EH (cell line): ENCODE measurements around the gene ZRANB3.
"Not testable (repeated sequence)": the region's sequence is repeated elsewhere in the genome, so short reads cannot be mapped to it uniquely, and the experiment has no call there.

ENCODE experiments used
- DNase-seq: peaks from one replicate; pipeline ENCODE4 v3.0.0-alpha.2; 2015; ENCODE audit warnings: low read depth

The ZRANB3 gene

DNA sequence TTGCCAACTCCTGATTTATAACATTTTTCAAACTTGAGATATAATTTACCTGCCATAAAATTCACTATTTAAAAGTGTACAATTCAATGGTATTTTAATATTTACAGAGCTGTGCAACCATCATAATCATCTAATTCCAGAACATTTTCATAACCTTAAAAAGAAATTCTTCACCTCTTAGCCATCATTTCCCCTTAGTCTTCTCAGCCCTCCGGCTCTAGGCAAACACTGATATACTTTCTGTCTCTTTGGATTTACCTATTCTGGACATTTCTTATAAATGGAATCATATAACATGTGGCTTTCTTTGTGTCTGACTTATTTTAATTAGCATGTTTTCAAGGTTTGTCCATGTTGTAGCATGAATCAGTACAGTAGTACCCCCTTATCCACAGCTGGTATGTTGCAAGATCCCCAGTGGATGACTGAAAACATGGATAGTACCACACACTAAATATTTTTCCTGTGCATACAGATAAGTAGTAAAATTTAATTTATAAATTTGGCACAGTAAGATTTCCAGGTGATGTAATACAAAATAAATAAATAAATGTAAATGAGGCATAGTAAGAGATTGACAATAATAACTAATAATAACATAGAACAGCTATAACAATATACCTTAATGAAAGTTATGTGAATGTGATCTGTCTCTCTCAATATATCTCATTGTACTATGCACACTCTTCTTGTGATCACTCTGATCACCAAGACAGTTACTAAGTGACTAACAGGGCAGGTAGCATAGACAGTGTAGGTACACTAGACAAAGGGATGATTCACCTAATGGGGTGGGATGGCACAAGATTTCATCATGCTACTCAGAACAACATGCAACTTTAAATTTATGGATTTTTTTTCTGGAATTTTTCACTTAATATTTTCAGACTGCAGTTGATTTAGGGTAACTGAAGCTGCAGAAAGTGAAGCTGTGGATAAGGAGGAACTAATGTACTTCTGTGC, 405.8 kb downstream of the ZRANB3 start:
- peak; percentile 3 for DNase-seq

DNA sequence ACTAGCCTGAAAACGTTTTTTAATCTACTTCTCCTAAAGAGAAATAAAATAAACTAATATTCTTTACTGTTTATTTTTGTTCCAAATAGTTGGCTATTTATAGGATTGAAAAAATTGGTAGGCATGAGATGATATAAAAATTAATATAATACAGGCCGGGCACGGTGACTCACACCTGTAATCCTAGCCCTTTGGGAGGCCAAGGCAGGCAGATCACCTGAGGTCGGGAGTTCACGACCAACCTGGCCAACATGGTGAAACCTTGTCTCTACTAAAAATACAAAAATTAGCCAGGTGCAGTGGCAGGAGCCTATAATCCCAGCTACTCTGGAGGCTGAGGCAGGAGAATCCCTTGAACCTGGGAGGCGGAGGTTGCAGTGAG, 409.4 kb downstream of the ZRANB3 start:
- not testable (repeated sequence) for DNase-seq

DNA sequence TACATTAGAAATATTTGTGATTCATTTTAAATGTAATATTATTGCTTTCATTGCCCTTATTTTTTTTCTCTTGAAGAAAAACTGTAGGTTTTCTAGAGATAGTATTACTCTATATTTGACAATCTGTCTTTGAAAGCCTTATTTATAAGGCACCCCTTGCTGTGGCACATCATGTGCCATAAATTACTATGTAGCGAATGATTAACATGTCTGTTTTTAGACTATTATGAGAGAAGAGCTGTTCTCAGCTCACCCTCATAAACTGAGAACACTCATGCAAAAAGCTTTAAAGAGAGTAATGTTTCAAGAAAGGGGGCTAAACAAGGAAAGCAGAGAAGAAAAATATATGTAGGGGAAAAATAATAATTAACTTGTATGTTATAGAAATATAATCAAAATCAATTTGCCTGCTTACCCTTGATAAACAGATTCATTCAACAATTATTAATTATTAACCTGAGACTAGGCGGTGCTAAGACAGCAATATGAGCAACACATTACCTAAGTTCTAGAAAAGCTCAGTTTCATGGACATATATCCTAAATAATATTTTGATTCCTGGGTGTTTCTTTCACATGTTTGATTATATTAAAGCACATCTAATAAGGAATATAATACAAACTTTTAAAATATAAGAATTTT, 409.9 kb downstream of the ZRANB3 start:
- DNase-seq, result no peak

DNA sequence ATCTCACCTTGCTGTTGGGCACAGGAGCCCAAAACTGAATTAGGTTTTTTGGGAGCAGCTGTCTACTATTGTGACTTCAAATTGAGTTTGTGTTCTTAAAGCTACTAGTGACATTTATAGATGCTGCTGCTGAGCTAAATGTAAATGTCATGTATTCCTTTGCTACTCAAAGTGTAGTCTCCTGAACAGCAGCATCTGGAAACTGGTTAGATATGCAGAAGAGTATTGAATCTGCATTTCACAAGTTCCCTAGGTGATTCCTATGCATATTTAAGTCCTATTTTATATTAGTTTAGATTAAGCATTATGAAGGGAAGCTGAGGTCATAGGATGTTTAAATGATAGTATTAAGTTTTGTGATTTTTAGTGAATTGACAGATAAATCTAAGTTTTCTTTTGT, 411.4 kb downstream of the ZRANB3 start:
- DNase-seq, result no peak

DNA sequence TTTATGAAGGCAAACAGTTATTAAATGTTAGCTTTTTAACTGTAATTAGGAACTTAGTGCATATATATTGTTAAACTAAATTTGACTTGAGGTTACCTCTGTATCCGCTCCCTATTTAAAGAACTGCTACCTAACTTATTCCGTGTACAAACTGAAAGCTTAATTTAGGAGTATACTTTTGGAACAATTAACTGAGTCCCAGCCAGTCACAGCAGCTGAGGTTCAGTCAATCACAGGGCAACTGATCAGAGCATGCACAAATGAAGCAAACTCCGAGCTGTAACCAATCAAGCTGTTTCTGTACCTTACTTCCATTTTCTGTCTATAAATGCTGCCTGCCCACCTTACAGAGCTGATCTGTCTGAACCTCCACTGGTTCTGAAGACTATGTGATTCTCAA, 417.7 kb downstream of the ZRANB3 start:
- DNase-seq, result no peak

DNA sequence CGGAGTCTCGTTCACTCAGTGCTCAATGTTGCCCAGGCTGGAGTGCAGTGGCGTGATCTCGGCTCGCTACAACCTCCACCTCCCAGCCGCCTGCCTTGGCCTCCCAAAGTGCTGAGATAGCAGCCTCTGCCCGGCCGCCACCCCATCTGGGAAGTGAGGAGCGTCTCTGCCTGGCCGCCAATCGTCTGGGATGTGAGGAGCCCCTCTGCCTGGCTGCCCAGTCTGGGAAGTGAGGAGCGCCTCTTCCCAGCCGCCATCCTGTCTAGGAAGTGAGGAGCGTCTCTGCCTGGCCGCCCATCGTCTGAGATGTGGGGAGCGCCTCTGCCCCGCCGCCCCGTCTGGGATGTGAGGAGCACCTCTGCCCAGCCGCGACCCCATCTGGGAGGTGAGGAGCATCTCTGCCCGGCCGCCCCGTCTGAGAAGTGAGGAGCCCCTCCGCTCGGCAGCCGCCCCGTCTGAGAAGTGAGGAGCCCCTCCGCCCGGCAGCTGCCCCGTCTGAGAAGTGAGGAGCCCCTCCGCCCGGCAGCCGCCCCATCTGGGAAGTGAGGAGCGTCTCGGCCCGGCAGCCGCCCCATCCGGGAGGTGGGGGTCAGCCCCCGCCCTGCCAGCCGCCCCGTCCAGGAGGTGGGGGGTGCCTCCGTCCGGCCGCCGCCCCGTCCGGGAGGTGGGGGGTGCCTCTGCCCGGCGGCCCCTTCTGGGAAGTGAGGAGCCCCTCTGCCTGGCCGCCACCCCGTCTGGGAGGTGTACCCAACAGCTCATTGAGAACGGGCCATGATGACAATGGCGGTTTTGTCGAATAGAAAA, 425.3 kb downstream of the ZRANB3 start:
- not testable (repeated sequence) for DNase-seq

DNA sequence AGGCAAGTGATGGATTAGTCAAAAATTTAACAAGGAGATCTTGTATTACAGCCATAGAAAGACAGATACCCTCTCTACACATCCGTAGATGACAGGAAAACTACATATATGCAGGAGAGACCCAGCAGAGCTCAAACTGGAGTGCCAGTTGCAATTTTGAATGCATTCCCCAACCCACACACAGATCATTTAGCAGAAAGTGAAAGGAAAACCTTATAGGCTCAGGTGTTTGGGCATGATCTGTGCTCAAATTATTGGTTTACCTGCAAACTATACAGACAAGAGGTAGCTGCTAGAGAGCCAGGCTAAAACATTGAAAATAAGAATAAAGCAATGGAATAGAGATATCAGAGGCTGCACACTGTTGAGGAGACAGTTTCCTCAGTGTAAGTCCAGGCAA, 427.2 kb downstream of the ZRANB3 start:
- no peak for DNase-seq

DNA sequence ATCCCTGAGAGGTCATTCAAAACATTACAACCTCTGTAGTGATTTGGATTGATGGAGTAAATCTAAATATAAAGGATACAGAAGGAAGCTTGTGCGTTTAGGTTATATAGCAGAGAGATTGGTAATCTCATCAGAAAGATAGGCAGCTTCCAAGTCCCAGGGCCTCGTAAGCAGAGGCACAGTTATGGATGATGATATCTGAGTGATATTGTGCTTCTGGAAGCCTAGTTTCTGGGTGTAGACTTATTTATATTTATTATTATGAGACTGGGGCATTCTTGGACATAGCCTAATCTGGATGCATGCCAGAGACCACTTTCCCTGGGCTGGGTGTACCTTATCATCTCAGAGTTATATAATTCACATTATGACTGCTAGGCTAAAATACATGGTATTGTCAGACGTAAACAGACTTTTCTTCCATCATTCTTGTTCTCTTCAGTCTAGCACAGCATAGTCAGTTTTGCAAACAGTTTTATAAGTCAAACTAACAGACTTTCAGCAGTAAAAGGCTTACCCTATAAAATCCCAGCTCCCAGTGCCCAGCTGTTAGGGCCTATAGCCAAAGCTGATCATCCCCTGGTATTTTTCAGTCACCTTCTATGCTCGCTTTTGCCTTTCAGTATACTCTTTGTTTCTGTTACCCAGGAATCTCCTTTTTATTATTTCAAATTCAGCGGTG, 431.1 kb downstream of the ZRANB3 start:
- DNase-seq, result no peak

DNA sequence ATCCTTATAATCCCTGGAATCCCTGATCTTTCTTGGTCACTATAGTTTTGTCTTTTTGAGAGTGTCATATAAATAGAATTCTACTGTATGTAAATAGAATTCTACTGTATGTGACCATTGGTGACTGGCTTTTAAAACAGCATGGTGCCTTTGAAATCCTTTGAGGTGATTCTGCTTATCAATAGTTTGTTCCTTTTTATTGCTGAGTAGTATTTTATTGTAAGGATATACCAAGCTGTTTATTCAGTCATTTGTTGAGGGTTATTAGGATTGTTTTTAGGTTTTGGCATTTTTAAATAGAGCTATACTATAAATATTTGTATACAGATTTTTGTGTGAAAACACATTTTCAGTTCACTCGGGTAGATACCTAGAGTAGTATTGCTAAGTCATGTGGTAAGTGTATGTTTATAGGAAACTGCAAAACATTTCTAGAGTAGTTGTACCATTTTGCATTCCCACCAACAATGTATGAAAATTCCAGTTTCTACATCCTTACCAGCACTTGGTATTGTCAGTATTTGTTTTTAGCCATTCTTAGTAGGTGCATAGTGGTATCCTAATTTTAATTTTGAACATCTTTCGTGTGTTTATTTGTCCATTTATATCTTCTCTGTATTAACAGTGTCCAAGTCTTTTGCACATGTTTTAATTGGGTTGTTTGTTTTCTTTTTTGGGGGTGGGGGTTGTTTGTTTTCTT, 433.3 kb downstream of the ZRANB3 start:
- no peak for DNase-seq

DNA sequence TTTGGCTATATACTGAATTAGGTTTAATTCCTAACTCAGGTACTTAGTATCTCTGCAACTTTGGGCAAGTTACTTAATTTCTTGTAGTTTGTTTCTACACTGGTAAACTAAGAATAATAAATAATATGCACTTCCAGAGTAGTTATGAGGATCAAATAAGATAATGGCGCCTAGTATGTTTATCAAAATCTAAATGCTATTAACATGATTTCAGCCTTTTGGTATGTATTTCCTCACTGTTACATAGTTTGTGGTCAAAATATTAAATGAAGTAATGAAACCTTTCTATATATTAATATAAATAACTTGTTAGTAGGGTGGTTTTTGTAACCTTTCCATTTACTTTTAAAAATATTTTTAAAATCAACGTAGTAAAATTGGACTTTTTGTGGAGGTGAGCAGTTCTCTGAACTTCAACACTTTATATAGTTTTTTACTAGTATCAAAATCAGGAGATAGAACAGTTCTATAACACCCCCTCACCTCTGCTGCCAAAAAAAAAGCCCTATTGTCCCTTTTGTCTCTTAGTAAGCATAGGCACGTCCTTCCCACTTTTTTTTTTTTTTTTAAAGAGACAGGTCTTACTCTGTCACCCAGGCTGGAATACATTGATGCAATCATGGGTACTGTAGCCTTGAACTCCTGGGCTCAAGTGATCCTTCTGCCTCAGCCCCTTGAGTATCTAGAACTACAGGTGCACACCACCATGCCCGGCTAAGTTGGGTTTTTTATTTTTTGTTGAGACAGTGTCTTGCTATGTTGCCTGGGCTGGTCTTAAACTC, 434.2 kb downstream of the ZRANB3 start:
- DNase-seq, result peak; percentile 22

DNA sequence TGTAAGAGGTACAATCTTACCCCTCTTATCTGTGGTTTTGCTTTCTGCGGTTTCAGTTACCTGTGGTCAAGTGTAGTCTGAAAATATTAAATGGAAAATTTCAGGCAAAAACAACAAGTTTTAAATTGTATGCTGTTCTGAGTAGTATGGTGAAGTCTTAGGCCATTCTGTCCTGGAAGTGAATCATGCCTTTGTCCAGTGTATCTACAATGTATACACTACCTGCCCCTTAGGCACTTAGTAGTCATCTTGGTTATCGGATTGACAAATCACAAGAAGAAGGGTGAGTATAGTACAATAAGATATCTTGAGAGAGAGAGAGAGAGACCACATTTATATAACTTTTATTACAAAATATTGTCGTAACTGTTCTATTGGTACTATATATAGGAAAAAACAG, 435.4 kb downstream of the ZRANB3 start:
- no peak for DNase-seq

DNA sequence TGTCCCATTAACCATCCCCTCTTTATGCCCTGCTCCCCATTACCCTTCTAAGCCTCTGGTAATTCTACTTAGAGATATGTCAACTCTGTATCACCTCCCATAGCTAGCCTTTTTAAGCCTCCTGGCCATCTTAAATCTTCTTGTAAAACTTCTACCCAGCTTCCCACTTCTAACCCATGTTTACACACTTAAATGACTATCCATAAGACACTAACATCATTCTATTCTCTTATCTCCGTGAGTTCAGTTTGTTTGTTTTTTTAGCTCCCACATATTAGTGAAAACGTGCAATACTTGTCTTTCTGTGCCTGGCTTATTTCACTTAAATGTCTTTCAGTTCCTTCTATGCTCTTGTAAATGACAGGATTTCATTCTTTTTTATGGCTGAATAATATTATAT, 436.5 kb downstream of the ZRANB3 start:
- DNase-seq, result no peak

DNA sequence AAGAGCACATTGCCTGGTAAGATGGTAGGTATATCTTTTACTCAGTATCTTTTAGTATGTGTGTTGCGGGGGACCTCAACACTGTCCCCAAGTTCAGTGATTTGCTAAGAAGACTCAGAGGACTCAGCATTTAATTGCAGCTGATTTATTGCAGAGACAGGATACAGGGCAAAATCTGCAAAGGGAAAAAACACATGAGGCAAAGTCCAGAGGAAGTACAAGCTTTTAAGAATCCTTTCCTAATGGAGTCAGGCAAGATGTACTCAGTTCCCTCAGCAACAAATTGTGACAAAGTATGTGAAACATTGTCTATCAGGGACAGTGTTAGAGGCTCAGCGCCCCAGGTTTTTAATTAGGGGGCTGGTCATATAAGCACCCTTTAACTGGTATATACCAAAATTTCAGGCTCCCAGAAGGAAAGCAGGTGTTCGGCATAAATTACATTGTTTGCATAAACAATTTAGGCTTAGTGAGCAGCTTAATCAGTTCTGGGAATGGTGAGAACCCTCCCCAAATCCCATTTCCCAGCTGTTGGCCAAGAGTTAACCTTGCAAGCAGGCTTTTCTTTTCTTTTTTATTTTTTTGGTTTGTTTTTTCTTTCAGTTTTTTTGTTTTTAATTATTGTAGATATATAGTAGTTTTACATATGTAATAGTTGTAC, 437.2 kb downstream of the ZRANB3 start:
- no peak for DNase-seq

DNA sequence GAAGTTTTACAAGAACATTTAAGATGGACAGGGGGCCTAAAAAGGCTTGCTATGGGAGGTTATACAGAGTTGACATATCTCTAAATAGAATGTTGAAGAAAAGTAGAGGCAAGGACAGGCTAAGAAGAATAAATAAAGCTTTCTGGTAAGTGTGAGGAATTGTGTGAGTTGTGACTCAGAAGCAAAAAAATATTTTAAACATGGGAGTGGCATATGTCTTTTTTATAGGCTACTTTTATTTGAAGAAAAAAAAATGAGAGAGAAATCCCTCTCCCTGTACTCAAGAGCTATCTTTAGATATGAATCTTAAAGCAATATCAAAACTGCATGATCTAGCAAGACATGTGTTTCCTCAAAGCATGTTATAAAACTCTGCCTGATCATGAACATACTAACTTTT, 437.8 kb downstream of the ZRANB3 start:
- peak; percentile 55 for DNase-seq

DNA sequence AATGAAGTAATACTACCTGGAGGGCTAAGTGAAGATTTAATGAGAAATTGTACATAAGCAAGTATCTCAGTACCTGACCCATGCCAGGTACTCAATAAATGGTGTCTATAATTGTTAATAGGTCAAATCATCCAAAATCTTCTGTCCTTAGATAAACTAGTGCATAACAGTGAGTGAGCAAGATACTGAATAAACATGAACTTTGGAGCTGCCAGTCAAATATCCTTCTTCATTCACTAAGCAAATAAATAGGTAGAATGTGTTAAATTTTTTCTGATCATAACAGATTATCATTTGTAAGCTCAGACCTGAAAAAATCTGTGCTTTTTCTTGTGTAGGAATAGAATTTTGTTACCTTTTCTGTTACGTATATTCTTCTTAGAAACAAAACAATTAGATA, 439.3 kb downstream of the ZRANB3 start:
- DNase-seq, result no peak

DNA sequence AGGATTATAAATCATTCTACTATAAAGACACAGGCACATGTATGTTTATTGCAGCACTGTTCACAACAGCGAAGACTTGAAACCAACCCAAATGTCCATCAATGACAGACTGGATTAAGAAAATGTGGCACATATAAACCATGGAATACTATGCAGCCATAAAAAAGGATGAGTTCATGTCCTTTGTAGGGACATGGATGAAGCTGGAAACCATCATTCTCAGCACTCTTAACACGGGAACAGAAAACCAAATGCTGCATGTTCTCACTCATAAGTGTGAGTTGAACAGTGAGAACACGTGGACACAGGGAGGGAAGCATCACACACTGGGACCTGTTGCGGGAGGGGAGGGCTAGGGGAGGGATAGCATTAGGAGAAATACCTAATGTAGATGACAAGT, 441.4 kb downstream of the ZRANB3 start:
- not testable (repeated sequence) for DNase-seq
